GM23338 (cell line): ENCODE data around the gene PLG. TPM values are rescaled to one million over a fixed set of nuclear protein-coding genes. Genes with fewer than 3 reads are reported as not detected.
A peak's percentile ranks its signal among the peaks of the same experiment; 100 is the strongest.
"Not testable (repeated sequence)": the region's sequence is repeated elsewhere in the genome, so short reads cannot be mapped to it uniquely, and the experiment has no call there.

Experiments
- ATAC-seq: fragments of 200-7000 bp; cut with Tn5 transposase; 3 replicates; pipeline ENCODE4 v1.9.1; 2020
- DNase-seq: peaks from one replicate; pipeline ENCODE4 v3.0.0-alpha.2; 2015; ENCODE audit warnings: low spot score
- H2AFZ ChIP-seq: fragments of 200-600 bp; sonication (generic); 2 replicates; pipeline ENCODE4 v1.8.0; 2016; ENCODE audit warnings: antibody characterized with exemption, mild to moderate bottlenecking, moderate library complexity
- H3F3A ChIP-seq: fragments of 200-600 bp; sonication (generic); replicated peaks from 2 replicates; pipeline ENCODE4 v1.8.0; 2017; ENCODE audit warnings: antibody characterized with exemption, mixed run types, low read depth
- H3K27ac ChIP-seq: fragments of 200-600 bp; sonication (generic); 2 replicates; pipeline ENCODE4 v1.6.1; 2016; ENCODE audit warnings: low read depth
- H3K27me3 ChIP-seq: fragments of 200-600 bp; sonication (generic); 2 replicates; pipeline ENCODE4 v1.8.0; 2016; ENCODE audit warnings: mild to moderate bottlenecking, mixed run types, moderate library complexity; ENCODE audit not compliant: insufficient read depth
- H3K36me3 ChIP-seq: fragments of 200-600 bp; sonication (generic); 2 replicates; pipeline ENCODE4 v1.8.0; 2016; ENCODE audit warnings: mild to moderate bottlenecking; ENCODE audit not compliant: insufficient read depth
- H3K4me1 ChIP-seq: fragments of 200-600 bp; sonication (generic); 2 replicates; pipeline ENCODE4 v1.8.0; 2016; ENCODE audit warnings: mild to moderate bottlenecking, moderate library complexity; ENCODE audit not compliant: insufficient read depth
- H3K4me2 ChIP-seq: fragments of 200-600 bp; sonication (generic); 2 replicates; pipeline ENCODE4 v1.7.1; 2017; ENCODE audit warnings: mixed run types
- H3K4me3 ChIP-seq: fragments of 200-600 bp; sonication (generic); 2 replicates; pipeline ENCODE4 v1.6.1; 2016; ENCODE audit warnings: mixed run types
- H3K79me2 ChIP-seq: fragments of 200-600 bp; sonication (generic); replicated peaks from 2 replicates; pipeline ENCODE4 v1.8.0; 2017; ENCODE audit warnings: mild to moderate bottlenecking; ENCODE audit not compliant: insufficient read depth
- H3K9me2 ChIP-seq: fragments of 200-600 bp; sonication (generic); 2 replicates; pipeline ENCODE4 v1.8.0; 2017; ENCODE audit not compliant: insufficient read depth
- H4K20me1 ChIP-seq: fragments of 200-600 bp; sonication (generic); replicated peaks from 2 replicates; pipeline ENCODE4 v1.8.0; 2017; ENCODE audit warnings: mild to moderate bottlenecking; ENCODE audit not compliant: insufficient read depth
- H3K27ac Mint-ChIP-seq: 2 replicates; pipeline ENCODE4 v1.8.0; 2020; ENCODE audit warnings: inconsistent platforms, mild to moderate bottlenecking, moderate library complexity, mixed read lengths
- H3K27me3 Mint-ChIP-seq: 3 replicates; pipeline ENCODE4 v1.8.0; 2022; ENCODE audit warnings: low read depth, mild to moderate bottlenecking, moderate library complexity, mixed read lengths, inconsistent platforms; ENCODE audit not compliant: insufficient read depth, poor library complexity
- H3K36me3 Mint-ChIP-seq: 3 replicates; pipeline ENCODE4 v1.8.0; 2021; ENCODE audit warnings: low read depth, mild to moderate bottlenecking, inconsistent platforms, moderate library complexity, mixed read lengths
- H3K4me1 Mint-ChIP-seq: 3 replicates; pipeline ENCODE4 v1.8.0; 2020; ENCODE audit warnings: mild to moderate bottlenecking, inconsistent platforms, mixed read lengths
- H3K4me3 Mint-ChIP-seq: 3 replicates; pipeline ENCODE4 v1.8.0; 2021; ENCODE audit warnings: moderate library complexity, mild to moderate bottlenecking, inconsistent platforms, mixed read lengths
- H3K9me3 Mint-ChIP-seq: 3 replicates; pipeline ENCODE4 v1.8.0; 2020; ENCODE audit warnings: moderate library complexity, mild to moderate bottlenecking, inconsistent platforms, mixed read lengths
- EZH2phosphoT487 ChIP-seq: fragments of 200-600 bp; sonication (generic); IDR thresholded peaks from one replicate; pipeline ENCODE4 v1.8.1; 2018; ENCODE audit warnings: antibody characterized with exemption; ENCODE audit not compliant: unreplicated experiment
- REST ChIP-seq: IDR thresholded peaks from one replicate; pipeline ENCODE4 v1.6.1; 2018; ENCODE audit warnings: antibody characterized with exemption; ENCODE audit not compliant: unreplicated experiment
- STAT1 ChIP-seq: IDR thresholded peaks from one replicate; pipeline ENCODE4 v1.6.1; 2016; ENCODE audit warnings: antibody characterized with exemption; ENCODE audit not compliant: unreplicated experiment
- long read RNA-seq: library from polyadenylated mRNA; unstranded; transcript quantifications from one replicate; pipeline ENCODE4 v2.0.0, GENCODE V29; 2020; ENCODE audit not compliant: unreplicated experiment
- polyA plus RNA-seq: library from polyadenylated mRNA; unstranded; fragments of >200 nt; fragmentation: Nextera tagmentation; extraction: Ambion mirVana; gene quantifications from 2 replicates; pipeline ENCODE4 v1.2.1, GENCODE V29; 2016
- total RNA-seq: library from RNA; depleted of rRNA; stranded (reverse); fragments of >200 nt; shearing (Covaris generic); gene quantifications from 2 replicates; pipeline ENCODE4 v1.2.3, GENCODE V29; 2014; rRNA removed

Gene PLG
- total RNA-seq (not detected in 2 replicates), polyA plus RNA-seq (not detected in 2 replicates)
- long read RNA-seq = 0 reads

GRCh38 chr6:160701918-160702680 lies at the start of gene PLG:
Gene PLG (plus strand): TSS chr6:160702244. CDS start chr6:160702305, 61 bp downstream.
- not testable (repeated sequence) for H3K36me3 ChIP-seq, H3K9me2 ChIP-seq, H4K20me1 ChIP-seq, H3K4me1 ChIP-seq, H3K9me3 Mint-ChIP-seq, H3F3A ChIP-seq, H3K4me3 ChIP-seq, H3K4me3 Mint-ChIP-seq, H3K4me2 ChIP-seq, ATAC-seq, H3K27ac Mint-ChIP-seq, H3K4me1 Mint-ChIP-seq, H3K27ac ChIP-seq, H3K27me3 ChIP-seq, H3K79me2 ChIP-seq, DNase-seq, H3K27me3 Mint-ChIP-seq, H3K36me3 Mint-ChIP-seq, H2AFZ ChIP-seq

DNA sequence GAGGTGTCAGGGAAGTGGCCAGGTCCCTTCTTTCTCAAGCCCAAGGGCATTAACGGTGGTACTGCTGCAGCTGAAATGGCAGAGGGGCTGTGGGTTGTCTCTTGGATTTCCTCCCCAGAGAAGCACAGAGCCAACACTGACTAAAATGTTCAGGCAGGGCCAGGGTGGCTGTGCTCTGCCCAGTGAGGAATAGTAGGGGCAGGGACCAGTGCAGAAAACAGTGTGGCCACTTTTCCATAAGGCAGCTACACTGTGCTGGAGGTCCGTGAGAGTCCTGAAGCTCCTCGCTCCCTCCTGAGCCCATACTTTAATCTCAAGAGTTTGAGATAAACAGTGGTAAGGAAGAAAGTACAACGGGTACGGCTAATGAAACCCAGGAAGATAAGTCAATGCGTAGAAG lies 42.5 kb upstream of the PLG start:
- peaks cover 16% of the 10 kb centered on the region for H3K4me1 Mint-ChIP-seq
- H3K9me3 Mint-ChIP-seq = peaks cover 34% of the 10 kb centered on the region
- DNase-seq (no peak), ATAC-seq (no peak)
- Histone ChIP-seq H3K27ac (no peak overlapping the region), H3F3A (no peaks in the 10 kb centered on the region), H3K27me3 (no peaks in the 10 kb centered on the region), H3K4me3 (no peak overlapping the region), H3K4me1 (peaks cover 9% of the 10 kb centered on the region), H4K20me1 (no peaks in the 10 kb centered on the region), H3K79me2 (no peaks in the 10 kb centered on the region), H3K9me2 (no peaks in the 10 kb centered on the region), H3K36me3 (no peaks in the 10 kb centered on the region), H2AFZ (no peak overlapping the region), H3K4me2 (no peak overlapping the region)
- H3K4me3 Mint-ChIP-seq = no peak overlapping the region
- H3K27me3 Mint-ChIP-seq = peaks cover 8% of the 10 kb centered on the region
- H3K36me3 Mint-ChIP-seq = peaks cover 11% of the 10 kb centered on the region; the same call in 2 of the 3 replicates
- TF ChIP-seq EZH2phosphoT487 = no peak
- no peak for TF ChIP-seq REST
- H3K27ac Mint-ChIP-seq = no peak overlapping the region

GRCh38 chr6:160661216-160661615 lies 40.8 kb upstream of the PLG start:
- Mint-ChIP-seq H3K27ac (no peak overlapping the region), H3K4me1 (peaks cover 16% of the 10 kb centered on the region), H3K36me3 (peaks cover 8% of the 10 kb centered on the region; the same call in 2 of the 3 replicates)

More at GRCh38 chr6:160661216-160661615, 40.8 kb upstream of the PLG start:
- H4K20me1 ChIP-seq = no peaks in the 10 kb centered on the region
- H3K4me1 ChIP-seq = peaks cover 9% of the 10 kb centered on the region
- Mint-ChIP-seq H3K4me3 (no peak overlapping the region), H3K27me3 (peaks cover 9% of the 10 kb centered on the region), H3K9me3 (peaks cover 22% of the 10 kb centered on the region)
- no peak overlapping the region for H3K4me3 ChIP-seq
- H3F3A ChIP-seq = no peaks in the 10 kb centered on the region
- ATAC-seq = no peak
- H3K79me2 ChIP-seq = no peaks in the 10 kb centered on the region
- no peaks in the 10 kb centered on the region for H3K36me3 ChIP-seq
- no peaks in the 10 kb centered on the region for H3K27me3 ChIP-seq
- no peak overlapping the region for H3K4me2 ChIP-seq
- no peak for TF ChIP-seq STAT1
- no peak overlapping the region for H3K27ac ChIP-seq
- H2AFZ ChIP-seq = 0 out of 2 replicates have a peak overlapping the region, but pooled peaks have one; percentile 9
- H3K9me2 ChIP-seq = no peaks in the 10 kb centered on the region
- DNase-seq = no peak
